CMK (cell line): ENCODE data around the gene GAB2.

ENCODE experiments used
- DNase-seq: peaks from one replicate; pipeline ENCODE4 v3.0.0-alpha.2; 2010; ENCODE audit warnings: low read depth

The GAB2 gene

GRCh38 chr11:78221396-78222315 lies 196.0 kb downstream of the GAB2 start:
- no peak for DNase-seq

GRCh38 chr11:78220218-78221157 lies 197.1 kb downstream of the GAB2 start:
- DNase-seq = no peak

- DNase-seq = no peak
Observed at GRCh38 chr11:78219493-78220217, 198.0 kb downstream of the GAB2 start.

- no peak for DNase-seq
Observed at GRCh38 chr11:78218707-78219492, 198.7 kb downstream of the GAB2 start.

- no peak for DNase-seq
Observed at GRCh38 chr11:78217650-78218541, 199.7 kb downstream of the GAB2 start.

GRCh38 chr11:78216571-78217287 lies 200.9 kb downstream of the GAB2 start:
- DNase-seq = no peak

GRCh38 chr11:78216021-78216420 lies 201.6 kb downstream of the GAB2 start:
- no peak for DNase-seq

GRCh38 chr11:78214331-78215194 lies 203.1 kb downstream of the GAB2 start:
- DNase-seq = no peak

- DNase-seq = no peak
Observed at GRCh38 chr11:78213526-78214330, 203.9 kb downstream of the GAB2 start.

- DNase-seq = no peak
Observed at GRCh38 chr11:78212586-78213371, 204.8 kb downstream of the GAB2 start.

- no peak for DNase-seq
Observed at GRCh38 chr11:78211565-78211964, 206.1 kb downstream of the GAB2 start.

GRCh38 chr11:78210000-78210608 lies 207.5 kb downstream of the GAB2 start:
- no peak for DNase-seq

GRCh38 chr11:78209478-78209877 lies 208.1 kb downstream of the GAB2 start:
- DNase-seq = no peak

- no peak for DNase-seq
Observed at GRCh38 chr11:78208257-78209165, 209.1 kb downstream of the GAB2 start.

- DNase-seq = no peak
Observed at GRCh38 chr11:78207532-78208256, 209.9 kb downstream of the GAB2 start.
